GM13977 (cell line): Measurements from ENCODE around the gene DYNLT2B.

Experiments
- DNase-seq: peaks from one replicate; pipeline ENCODE4 v3.0.0; 2012; ENCODE audit warnings: low spot score
- CTCF ChIP-seq: IDR thresholded peaks from 2 replicates; pipeline ENCODE4 v1.5.1; 2012; ENCODE audit warnings: mild to moderate bottlenecking, control low read depth; ENCODE audit not compliant: insufficient read depth; ENCODE audit errors: extremely low read depth, missing control alignments
- in situ Hi-C: fragments of 300-500 bp; cut with MboI; formaldehyde crosslinking; loops from one replicate; pipeline ENCODE4 v1.12.0; 2022; ENCODE audit warnings: low sequenced_read_pairs, low pct_unique_long_range_greater_than_20kb, mixed read lengths, inconsistent platforms; ENCODE audit not compliant: unreplicated experiment

Gene DYNLT2B

DNA sequence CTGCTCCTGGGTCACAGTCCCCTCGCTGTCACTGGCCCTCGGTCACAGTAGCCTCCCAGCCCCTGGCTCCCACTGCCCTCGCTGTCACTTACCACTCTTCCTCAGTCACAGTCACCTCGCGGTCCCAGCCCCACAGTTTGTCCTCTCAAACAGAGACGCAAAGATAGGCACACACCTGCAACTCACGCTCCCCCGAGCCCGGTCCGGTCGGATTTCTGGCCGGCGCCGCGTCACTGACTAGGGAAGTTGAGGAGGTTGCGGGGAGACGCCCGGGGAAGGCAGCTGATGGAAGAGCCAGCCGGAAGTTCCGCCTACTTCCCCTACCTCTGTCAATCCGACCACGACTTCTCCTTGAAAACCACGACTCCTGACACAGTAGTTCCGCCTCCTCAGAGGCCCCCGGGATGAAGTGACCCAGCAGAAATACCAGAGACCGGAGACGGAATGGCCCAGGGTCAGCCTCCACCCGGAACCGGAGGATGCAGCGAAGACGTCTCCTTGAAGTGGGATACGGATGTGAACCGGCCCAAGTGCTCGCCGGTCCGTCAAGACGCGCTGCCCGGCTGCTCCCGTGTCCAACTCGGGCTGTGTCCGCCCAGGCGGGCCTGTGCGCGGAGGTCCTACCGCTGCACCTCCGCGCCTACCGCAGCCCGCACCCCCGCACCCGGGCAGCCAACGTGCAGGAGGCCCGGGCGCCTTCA lies 30.4 kb downstream of the DYNLT2B start, which contains the start of gene PCYT1A:
Gene PCYT1A (minus strand): TSS at position 287 of the 701 bp plus-strand sequence. CDS start 17,195 bp downstream, outside the sequence.
- TF ChIP-seq CTCF: no peak
- in situ Hi-C loops: no loop called here
- peak; percentile 89 for DNase-seq

GRCh38 chr3:196287090-196287439 lies 31.0 kb downstream of the DYNLT2B start:
- DNase-seq: no peak
- TF ChIP-seq CTCF: no peak
- in situ Hi-C loops: no loop called here

DNA sequence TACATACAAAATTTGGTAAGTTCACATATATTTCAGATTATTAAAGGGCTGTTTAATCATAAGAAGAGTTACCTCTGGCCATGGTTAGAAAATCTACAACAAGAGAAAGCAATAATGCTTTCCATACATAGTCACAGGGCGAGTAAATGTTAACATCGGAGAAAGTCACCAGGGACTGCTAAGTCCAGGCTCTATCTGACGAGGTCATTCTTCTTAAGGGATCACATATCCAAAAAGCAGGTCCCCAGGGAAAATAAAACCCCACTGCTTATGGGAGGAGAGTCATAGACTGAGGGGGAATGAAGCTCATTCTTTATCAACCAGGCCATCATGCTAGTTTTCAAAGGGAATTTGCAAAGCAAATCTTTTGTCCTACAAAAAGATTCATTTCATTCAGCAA lies 33.6 kb downstream of the DYNLT2B start:
- no peak for DNase-seq
- in situ Hi-C loops: no loop called here
- TF ChIP-seq CTCF: no peak

DNA sequence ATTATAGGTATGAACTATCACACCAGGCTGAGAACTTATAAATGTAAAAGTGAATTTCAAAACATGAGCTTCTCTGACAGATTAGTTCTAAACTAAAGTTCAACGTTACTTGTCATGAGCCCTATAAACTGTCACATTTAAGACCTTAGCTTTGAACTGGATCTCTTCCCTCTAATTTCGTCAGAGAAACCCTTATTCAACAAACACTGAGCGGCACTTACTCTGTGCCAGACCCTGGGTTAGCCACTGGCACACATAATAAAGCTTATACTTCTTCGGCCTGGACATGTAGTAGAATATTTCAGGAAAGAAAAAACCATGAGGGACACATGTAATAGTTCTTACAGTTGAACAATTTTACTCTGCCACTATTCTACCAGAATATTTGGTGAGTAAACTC lies 36.1 kb downstream of the DYNLT2B start:
- DNase-seq: no peak
- in situ Hi-C loops: no loop called here
- no peak for TF ChIP-seq CTCF

DNA sequence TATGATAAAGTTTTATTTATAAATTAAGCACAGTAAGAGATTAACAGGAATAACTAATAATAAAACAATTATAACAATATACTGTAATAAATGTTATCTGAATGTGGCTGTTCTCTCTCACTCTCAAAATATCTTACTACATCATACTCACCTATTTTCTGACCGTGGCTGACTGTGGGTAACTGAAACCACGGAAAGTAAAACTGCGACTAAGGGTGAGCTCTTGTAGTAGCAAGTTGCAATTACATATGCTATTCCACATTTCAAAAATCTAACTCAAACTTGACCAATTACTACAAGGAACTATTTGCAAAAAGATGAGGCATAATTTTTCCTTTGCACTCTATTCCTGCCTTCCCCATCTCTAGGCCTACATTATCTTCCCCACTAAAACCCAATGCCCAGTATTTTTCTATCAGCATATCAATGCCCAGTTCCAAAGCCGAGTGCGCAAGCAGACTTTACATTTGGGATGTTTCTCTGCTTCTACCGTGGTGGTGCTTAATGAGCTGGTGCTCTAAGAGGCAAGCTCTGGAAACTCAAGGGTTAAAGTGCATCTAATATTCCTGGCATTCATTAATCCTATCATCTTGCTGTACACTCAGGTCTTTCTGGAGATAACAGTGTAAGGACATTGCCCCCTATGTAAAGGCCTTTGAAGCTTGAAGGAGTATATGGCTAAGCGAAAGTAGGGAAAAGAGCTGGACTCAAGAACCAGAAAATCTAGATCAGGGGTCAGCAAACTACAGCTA lies 37.2 kb downstream of the DYNLT2B start:
- no peak for TF ChIP-seq CTCF
- peak; percentile 46 for DNase-seq
- in situ Hi-C loops: no loop called here

GRCh38 chr3:196275126-196275525 lies 42.9 kb downstream of the DYNLT2B start:
- DNase-seq: no peak
- in situ Hi-C loops: no loop called here
- TF ChIP-seq CTCF: no peak
